Muscle layer of colon (tissue), 2 donors: ENCODE data around the gene KCNH3.
A peak's percentile ranks its signal among the peaks of the same experiment; 100 is the strongest.

ENCODE experiments used
- H3K27ac ChIP-seq: one replicate; pipeline ENCODE4 v1.7.0; 2013; ENCODE audit warnings: low read depth, mild to moderate bottlenecking, low read length, moderate library complexity
- H3K27me3 ChIP-seq, 2 donors: one replicate each; pipeline ENCODE4 v1.7.0; 2013; ENCODE audit warnings: low read length in 2 of 2, mild to moderate bottlenecking in 2 of 2; ENCODE audit not compliant: insufficient read depth in 2 of 2, control insufficient read depth in 1 of 2
- H3K36me3 ChIP-seq: one replicate; pipeline ENCODE4 v1.7.0; 2013; ENCODE audit warnings: mild to moderate bottlenecking, low read length; ENCODE audit not compliant: insufficient read depth
- H3K4me1 ChIP-seq: one replicate; pipeline ENCODE4 v1.7.0; 2013; ENCODE audit warnings: mild to moderate bottlenecking, low read length; ENCODE audit not compliant: insufficient read depth
- H3K4me3 ChIP-seq, 2 donors: one replicate each; pipeline ENCODE4 v1.7.0; 2013; ENCODE audit warnings: low read length in 2 of 2, low read depth in 1 of 2, mild to moderate bottlenecking in 1 of 2, moderate library complexity in 1 of 2
- H3K9ac ChIP-seq: one replicate; pipeline ENCODE4 v1.7.0; 2013; ENCODE audit warnings: low read length
- H3K9me3 ChIP-seq: one replicate; pipeline ENCODE4 v1.7.0; 2013; ENCODE audit warnings: mild to moderate bottlenecking, low read length
- donor health status: abdominal sarcoma.
- donor health status: Adenocarcinoma of cecum.

Gene KCNH3, protein sequence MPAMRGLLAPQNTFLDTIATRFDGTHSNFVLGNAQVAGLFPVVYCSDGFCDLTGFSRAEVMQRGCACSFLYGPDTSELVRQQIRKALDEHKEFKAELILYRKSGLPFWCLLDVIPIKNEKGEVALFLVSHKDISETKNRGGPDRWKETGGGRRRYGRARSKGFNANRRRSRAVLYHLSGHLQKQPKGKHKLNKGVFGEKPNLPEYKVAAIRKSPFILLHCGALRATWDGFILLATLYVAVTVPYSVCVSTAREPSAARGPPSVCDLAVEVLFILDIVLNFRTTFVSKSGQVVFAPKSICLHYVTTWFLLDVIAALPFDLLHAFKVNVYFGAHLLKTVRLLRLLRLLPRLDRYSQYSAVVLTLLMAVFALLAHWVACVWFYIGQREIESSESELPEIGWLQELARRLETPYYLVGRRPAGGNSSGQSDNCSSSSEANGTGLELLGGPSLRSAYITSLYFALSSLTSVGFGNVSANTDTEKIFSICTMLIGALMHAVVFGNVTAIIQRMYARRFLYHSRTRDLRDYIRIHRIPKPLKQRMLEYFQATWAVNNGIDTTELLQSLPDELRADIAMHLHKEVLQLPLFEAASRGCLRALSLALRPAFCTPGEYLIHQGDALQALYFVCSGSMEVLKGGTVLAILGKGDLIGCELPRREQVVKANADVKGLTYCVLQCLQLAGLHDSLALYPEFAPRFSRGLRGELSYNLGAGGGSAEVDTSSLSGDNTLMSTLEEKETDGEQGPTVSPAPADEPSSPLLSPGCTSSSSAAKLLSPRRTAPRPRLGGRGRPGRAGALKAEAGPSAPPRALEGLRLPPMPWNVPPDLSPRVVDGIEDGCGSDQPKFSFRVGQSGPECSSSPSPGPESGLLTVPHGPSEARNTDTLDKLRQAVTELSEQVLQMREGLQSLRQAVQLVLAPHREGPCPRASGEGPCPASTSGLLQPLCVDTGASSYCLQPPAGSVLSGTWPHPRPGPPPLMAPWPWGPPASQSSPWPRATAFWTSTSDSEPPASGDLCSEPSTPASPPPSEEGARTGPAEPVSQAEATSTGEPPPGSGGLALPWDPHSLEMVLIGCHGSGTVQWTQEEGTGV

DNA sequence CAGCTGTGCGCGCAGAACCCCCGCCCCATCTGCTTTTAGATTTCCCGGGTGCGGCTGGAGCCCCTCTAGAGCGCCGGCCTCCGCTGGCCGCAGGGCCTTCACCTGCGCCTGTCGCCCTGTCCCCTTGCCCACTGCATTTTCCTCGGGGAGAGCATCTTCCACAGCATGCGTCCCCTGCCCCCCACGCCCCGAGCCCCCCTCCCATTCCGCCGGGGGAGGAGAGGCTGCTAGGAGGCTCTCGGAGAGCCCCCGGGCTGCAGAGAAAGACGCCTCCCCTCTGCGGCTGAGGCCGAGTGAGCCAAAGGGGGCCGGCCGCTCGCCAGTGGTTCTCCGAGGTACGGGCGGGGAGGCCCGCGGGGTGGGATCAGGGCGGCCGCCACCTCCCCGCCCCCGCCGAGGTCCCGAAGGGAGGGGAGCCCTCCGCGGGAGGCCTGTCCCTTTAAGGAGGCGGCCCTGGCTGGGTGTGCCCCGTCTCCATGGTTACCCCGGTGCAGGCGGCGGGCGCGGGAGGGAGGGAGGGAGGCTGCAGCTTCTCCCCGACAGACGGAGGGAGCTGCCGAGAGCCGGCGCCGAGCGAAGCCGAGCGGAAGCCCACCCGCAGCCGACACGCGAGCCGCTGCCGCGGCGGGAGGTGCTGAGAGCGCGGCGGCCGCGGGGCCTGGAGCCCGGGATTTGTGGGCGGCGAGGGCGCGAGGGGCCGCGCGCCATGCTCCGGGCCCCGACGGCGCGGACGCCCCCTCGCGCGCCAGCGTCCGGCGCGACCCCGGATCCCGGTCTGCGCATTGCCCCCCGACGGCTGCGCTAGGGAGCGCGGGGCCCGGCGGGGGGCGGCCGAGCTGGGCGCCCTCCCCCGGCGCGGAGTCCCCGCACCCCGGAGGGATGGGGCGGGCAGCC lies at the start of gene KCNH3:
Gene KCNH3 (plus strand): TSS at position 521 of the 894 bp plus-strand sequence. CDS start 387 bp downstream, outside the sequence.
- no peaks in the 10 kb centered on the region for H3K36me3 ChIP-seq
- H3K27me3 ChIP-seq = peaks cover 24 to 43% of the 10 kb centered on the region in 2 donors
- no peak within 1 kb of the TSS for H3K9ac ChIP-seq
- no peak within 1 kb of the TSS for H3K27ac ChIP-seq
- no peaks in the 10 kb centered on the region for H3K9me3 ChIP-seq
- H3K4me1 ChIP-seq = peaks cover 11% of the 10 kb centered on the region
- peak within 1 kb of the TSS; percentile 51 to 69 for H3K4me3 ChIP-seq

DNA sequence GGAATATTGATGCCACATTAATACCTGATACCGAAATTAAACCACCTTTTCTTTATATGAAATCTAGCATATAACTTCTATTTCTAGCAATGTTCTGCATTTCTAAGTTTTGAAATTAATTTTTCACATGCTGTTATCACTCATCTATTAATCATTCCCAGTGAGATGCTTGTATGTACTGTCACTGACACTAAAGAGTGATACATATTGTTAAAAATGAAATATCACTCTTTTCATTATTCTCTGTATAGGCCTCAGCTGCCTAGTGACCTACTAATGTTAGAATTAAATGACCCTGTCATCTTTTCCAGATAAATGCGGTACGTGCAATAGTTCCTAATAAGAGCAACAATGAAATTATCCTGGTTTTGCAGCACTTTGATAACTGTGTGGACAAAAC lies 49.7 kb upstream of the KCNH3 start:
- no peak overlapping the region for H3K4me3 ChIP-seq
- no peaks in the 10 kb centered on the region for H3K4me1 ChIP-seq
- H3K9me3 ChIP-seq = no peaks in the 10 kb centered on the region
- H3K27ac ChIP-seq = no peak overlapping the region
- H3K9ac ChIP-seq = no peak overlapping the region
- H3K36me3 ChIP-seq = no peaks in the 10 kb centered on the region
- H3K27me3 ChIP-seq = no peaks in the 10 kb centered on the region

DNA sequence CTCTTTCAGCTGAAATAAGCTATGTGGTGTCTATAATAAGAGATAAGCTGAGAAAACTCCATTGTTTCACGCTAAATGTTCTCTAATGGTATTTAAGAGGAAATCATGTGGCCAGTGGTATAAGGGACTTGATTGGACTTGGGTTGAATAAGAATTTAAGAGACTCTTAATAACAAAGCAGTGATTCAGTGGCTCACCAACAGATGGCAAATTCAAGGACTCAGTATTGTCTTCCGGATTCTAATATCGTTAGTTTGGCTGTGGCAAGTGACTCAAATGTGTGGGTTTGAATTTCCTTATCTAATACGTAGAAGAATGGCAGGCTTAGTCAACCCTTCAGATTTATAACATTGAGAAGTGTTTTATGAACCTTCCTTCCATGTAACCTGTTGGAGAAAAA lies 49.1 kb upstream of the KCNH3 start:
- no peaks in the 10 kb centered on the region for H3K36me3 ChIP-seq
- no peak overlapping the region for H3K27ac ChIP-seq
- H3K4me3 ChIP-seq = no peak overlapping the region
- H3K9ac ChIP-seq = no peak overlapping the region
- H3K4me1 ChIP-seq = no peaks in the 10 kb centered on the region
- H3K27me3 ChIP-seq = no peaks in the 10 kb centered on the region
- no peaks in the 10 kb centered on the region for H3K9me3 ChIP-seq

DNA sequence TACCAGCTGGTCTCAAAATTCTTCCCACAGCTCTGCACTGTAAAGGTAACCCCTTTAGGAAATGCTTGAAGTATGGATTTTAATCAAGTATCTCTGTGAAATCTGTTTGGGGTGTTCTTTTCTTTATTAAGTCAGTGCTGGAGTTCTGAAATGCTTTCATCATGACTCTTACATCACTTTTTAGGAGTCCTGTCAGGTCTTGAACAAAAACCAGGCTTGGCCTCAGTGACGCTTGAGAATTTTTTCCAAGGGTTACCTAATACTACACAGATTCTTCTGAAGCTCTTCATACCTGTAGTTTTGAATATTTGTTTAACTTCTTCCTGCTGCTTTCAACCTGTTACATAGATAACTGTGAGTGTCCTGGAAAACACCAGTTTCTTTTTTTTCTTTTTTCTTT lies 47.0 kb upstream of the KCNH3 start:
- no peak overlapping the region for H3K9ac ChIP-seq
- H3K27ac ChIP-seq = no peak overlapping the region
- H3K9me3 ChIP-seq = no peaks in the 10 kb centered on the region
- no peaks in the 10 kb centered on the region for H3K27me3 ChIP-seq
- no peak overlapping the region for H3K4me3 ChIP-seq
- no peaks in the 10 kb centered on the region for H3K36me3 ChIP-seq
- no peaks in the 10 kb centered on the region for H3K4me1 ChIP-seq

DNA sequence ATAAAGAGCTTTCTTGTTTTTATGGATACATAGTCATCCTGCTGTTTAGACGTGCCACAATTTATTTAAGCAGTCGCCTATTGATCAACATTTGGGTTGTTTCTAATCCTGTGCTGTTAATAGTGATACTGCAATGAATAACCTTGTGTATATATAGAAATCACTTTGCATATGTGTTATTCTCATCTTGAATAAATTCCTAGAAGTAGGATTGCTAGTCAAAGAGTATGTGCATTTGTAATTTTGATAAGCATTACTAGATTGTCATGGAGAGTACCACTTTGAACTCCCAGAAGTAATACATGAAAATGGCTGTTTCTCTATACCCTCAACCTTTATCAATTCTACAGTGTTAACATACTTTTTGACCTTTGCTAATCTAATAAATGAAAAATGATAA lies 44.9 kb upstream of the KCNH3 start:
- Histone ChIP-seq H3K9me3 (no peaks in the 10 kb centered on the region), H3K27me3 (no peaks in the 10 kb centered on the region), H3K9ac (no peak overlapping the region), H3K27ac (no peak overlapping the region), H3K4me1 (no peaks in the 10 kb centered on the region), H3K4me3 (no peak overlapping the region), H3K36me3 (no peaks in the 10 kb centered on the region)

DNA sequence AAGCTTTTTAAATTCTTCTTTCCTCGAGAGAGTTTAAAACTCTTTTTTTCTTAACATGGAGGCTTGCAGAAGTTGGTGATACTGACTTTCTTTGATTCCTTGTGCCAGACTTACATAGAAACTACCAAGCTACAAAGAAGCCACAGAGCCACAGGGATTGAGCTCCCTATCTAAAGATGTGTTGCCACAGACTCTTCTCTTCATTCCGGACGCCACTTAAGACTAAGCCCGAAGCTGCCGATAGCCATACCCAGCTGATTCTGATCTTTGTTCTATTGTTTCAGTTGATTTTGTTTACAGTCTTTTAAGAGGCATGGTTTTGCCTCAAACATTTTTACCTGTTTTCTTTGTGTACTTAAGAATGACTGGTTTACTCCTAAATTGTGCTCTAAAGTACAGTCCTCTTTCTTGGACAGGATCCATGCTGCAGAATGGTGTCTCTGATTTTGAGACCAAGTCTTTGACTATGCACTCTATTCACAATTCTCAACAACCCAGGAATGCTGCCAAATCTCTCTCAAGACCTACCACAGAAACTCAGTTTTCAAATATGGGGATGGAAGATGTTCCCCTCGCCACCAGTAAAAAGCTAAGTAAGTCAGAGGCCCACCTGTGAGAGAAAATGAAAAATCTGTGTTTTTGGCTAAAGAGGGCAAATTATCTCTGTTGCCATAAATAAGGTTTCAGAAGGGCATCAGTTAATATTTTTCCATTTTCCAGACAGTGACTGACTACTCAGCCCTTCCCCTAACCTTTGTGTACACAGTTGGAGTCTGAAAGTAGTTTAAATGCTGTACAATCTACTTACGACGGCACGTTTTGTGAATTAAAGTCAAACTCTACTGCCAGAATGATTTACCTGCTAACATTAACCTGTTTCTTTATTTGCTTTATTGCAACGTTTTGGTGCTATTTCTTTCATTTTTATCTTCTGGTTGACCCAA lies 42.1 kb upstream of the KCNH3 start:
- H3K9ac ChIP-seq = no peak overlapping the region
- H3K9me3 ChIP-seq = no peaks in the 10 kb centered on the region
- no peaks in the 10 kb centered on the region for H3K4me1 ChIP-seq
- H3K36me3 ChIP-seq = no peaks in the 10 kb centered on the region
- no peak overlapping the region for H3K27ac ChIP-seq
- no peak overlapping the region for H3K4me3 ChIP-seq
- no peaks in the 10 kb centered on the region for H3K27me3 ChIP-seq

DNA sequence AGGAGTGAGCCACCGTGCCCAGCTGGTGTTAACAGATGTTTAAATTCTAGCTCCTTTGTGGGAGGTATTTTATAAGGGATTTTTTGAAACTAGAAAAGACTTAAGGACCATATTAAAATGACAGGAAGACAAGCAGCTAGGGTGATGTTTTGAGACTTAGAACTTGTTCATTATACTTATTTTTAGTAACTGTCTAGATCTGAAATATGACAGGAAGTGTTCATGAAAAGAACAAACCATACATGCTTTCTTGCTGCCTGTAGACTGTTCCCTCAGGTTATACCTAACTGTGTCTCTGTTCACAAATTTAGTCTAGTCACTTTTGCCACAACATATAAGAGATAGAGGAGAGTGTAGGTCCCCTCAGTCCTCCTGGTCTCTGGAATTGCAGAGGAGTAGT lies 36.9 kb upstream of the KCNH3 start:
- Histone ChIP-seq H3K36me3 (no peaks in the 10 kb centered on the region), H3K4me3 (no peak overlapping the region), H3K27ac (no peak overlapping the region), H3K27me3 (no peaks in the 10 kb centered on the region), H3K9me3 (no peaks in the 10 kb centered on the region), H3K9ac (no peak overlapping the region), H3K4me1 (no peaks in the 10 kb centered on the region)

DNA sequence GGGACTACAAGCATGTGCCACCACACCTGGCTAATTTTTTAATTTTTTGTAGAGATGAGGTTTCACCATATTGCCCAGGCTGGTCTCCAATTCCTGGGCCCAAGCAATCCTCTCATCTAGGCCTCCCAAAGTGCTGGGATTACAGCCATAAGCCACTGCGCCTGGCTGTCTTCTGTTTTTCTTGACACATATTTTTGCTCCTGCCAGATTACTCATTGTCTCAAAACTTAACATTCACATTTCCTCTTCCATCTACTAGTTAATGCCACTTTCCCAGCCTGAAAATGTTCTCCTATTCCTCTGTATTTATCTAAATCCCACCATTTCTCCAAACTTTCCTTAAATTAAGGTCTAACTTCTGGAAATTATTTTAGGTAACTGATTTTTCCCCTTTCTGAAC lies 36.2 kb upstream of the KCNH3 start:
- Histone ChIP-seq H3K27me3 (no peaks in the 10 kb centered on the region), H3K36me3 (no peaks in the 10 kb centered on the region), H3K9me3 (no peaks in the 10 kb centered on the region), H3K4me3 (no peak overlapping the region), H3K4me1 (no peaks in the 10 kb centered on the region), H3K9ac (no peak overlapping the region), H3K27ac (no peak overlapping the region)

DNA sequence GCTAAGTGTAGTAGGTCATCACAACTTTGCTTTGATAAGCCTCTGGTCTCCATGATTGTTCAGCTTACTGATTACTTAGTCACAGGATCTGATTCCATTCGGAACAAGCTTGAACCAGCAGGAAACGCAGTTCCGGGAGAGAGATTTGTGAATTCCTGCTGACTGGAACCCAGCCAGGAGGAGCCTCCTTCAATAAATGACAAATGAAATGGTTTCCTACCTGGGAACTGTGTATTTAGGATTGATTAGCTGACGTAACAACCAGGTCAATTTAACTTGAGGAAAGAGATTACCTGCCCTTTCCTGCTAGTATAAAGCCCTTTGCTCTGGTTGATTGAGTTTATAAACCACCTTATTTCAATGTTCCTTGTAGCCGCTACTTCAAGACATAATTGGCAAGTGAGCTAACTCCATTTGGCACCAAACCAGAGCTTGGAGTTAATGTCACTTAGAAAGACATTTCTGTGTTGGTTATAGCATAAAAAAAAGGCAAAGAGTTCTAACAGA lies 35.1 kb upstream of the KCNH3 start:
- Histone ChIP-seq H3K4me3 (no peak overlapping the region), H3K27me3 (no peaks in the 10 kb centered on the region), H3K9me3 (no peaks in the 10 kb centered on the region), H3K4me1 (no peaks in the 10 kb centered on the region), H3K36me3 (no peaks in the 10 kb centered on the region), H3K9ac (no peak overlapping the region), H3K27ac (no peak overlapping the region)

DNA sequence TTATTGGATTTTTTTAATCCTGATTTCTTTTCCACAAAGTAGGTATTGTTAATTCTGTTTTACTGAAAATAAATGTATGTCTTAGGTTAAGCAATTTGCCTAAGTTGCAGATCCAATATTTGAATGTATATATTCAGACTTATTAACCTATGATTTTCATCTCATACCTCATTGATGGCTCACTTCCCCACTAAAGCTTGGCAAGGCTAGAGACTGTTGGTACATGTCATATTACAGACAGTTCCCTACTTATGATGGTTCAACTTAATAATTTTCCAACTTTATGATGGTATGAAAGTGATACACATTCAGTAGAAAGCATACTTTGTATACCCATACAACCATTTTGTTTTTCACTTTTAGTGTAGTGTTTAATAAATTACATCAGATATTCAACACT lies 33.2 kb upstream of the KCNH3 start:
- Histone ChIP-seq H3K27me3 (no peaks in the 10 kb centered on the region), H3K4me3 (no peak overlapping the region), H3K4me1 (no peaks in the 10 kb centered on the region), H3K9ac (no peak overlapping the region), H3K27ac (no peak overlapping the region), H3K36me3 (no peaks in the 10 kb centered on the region), H3K9me3 (no peaks in the 10 kb centered on the region)
